Progenitor cell of endocrine pancreas (in vitro differentiated cells): ENCODE results near the gene PRCD. TPM values are rescaled to one million over a fixed set of nuclear protein-coding genes. Genes with fewer than 3 reads are reported as not detected.
"Not testable (repeated sequence)": the region's sequence is repeated elsewhere in the genome, so short reads cannot be mapped to it uniquely, and the experiment has no call there.

Experiments
- DNase-seq: peaks from one replicate; pipeline ENCODE4 v3.0.0; 2021; ENCODE audit warnings: low spot score; ENCODE audit not compliant: unreplicated experiment
- H3K27ac Mint-ChIP-seq: 2 replicates; pipeline ENCODE4 v1.8.0; 2021; ENCODE audit warnings: mild to moderate bottlenecking, moderate library complexity, mixed read lengths
- H3K27me3 Mint-ChIP-seq: 2 replicates; pipeline ENCODE4 v1.8.0; 2021; ENCODE audit warnings: mixed read lengths
- H3K36me3 Mint-ChIP-seq: 2 replicates; pipeline ENCODE4 v1.8.0; 2022; ENCODE audit warnings: mixed read lengths; ENCODE audit not compliant: insufficient read depth
- H3K4me1 Mint-ChIP-seq: 2 replicates; pipeline ENCODE4 v1.8.0; 2021; ENCODE audit warnings: low read depth, mixed read lengths
- H3K4me3 Mint-ChIP-seq: 2 replicates; pipeline ENCODE4 v1.8.0; 2021; ENCODE audit warnings: low read depth, mild to moderate bottlenecking, moderate library complexity, mixed read lengths
- H3K9me3 Mint-ChIP-seq: 2 replicates; pipeline ENCODE4 v1.8.0; 2021; ENCODE audit warnings: low read depth, mixed read lengths
- CTCF ChIP-seq: fragments of 200-600 bp; sonication (generic); IDR thresholded peaks from one replicate; pipeline ENCODE4 v1.5.0; 2021; ENCODE audit warnings: antibody characterized with exemption, mild to moderate bottlenecking; ENCODE audit not compliant: unreplicated experiment
- total RNA-seq: library from RNA; stranded (reverse); gene quantifications from 2 replicates; pipeline ENCODE4 v1.2.1, GENCODE V29; 2021

Gene PRCD
- total RNA-seq, 1 donor from 2014 or later = 0.86 TPM

GRCh38 chr17:76506408-76507345, 33.2 kb upstream of the PRCD start:
- Mint-ChIP-seq H3K4me3 (no peak overlapping the region), H3K36me3 (no peaks in the 10 kb centered on the region)
- peak; percentile 95 for TF ChIP-seq CTCF

GRCh38 chr17:76508472-76509063, 31.3 kb upstream of the PRCD start:
- H3K27ac Mint-ChIP-seq = peak overlapping the region; percentile 0
- H3K9me3 Mint-ChIP-seq = not testable (repeated sequence)

More at GRCh38 chr17:76506408-76507345, 33.2 kb upstream of the PRCD start:
- Mint-ChIP-seq H3K27ac (no peak overlapping the region), H3K27me3 (peaks cover 26% of the 10 kb centered on the region), H3K9me3 (no peaks in the 10 kb centered on the region), H3K4me1 (peaks cover 4% of the 10 kb centered on the region)
- DNase-seq = peak; percentile 85

GRCh38 chr17:76510831-76511244, 29.0 kb upstream of the PRCD start:
- peaks cover 41% of the 10 kb centered on the region for H3K27me3 Mint-ChIP-seq
- no peaks in the 10 kb centered on the region for H3K9me3 Mint-ChIP-seq
- no peak for TF ChIP-seq CTCF
- no peaks in the 10 kb centered on the region for H3K36me3 Mint-ChIP-seq
- no peak overlapping the region for H3K4me3 Mint-ChIP-seq
- no peak overlapping the region for H3K27ac Mint-ChIP-seq
- no peaks in the 10 kb centered on the region for H3K4me1 Mint-ChIP-seq
- no peak for DNase-seq

More at GRCh38 chr17:76508472-76509063, 31.3 kb upstream of the PRCD start:
- not testable (repeated sequence) for H3K36me3 Mint-ChIP-seq, DNase-seq, H3K4me1 Mint-ChIP-seq, H3K4me3 Mint-ChIP-seq
- H3K27me3 Mint-ChIP-seq = peaks cover 38% of the 10 kb centered on the region

- DNase-seq = no peak
- Mint-ChIP-seq H3K4me1 (no peaks in the 10 kb centered on the region), H3K27me3 (peaks cover 40% of the 10 kb centered on the region), H3K27ac (no peak overlapping the region), H3K36me3 (no peaks in the 10 kb centered on the region), H3K4me3 (no peak overlapping the region), H3K9me3 (no peaks in the 10 kb centered on the region)
- TF ChIP-seq CTCF = no peak
These were observed 28.0 kb upstream of the PRCD start for GRCh38 chr17:76511668-76512365.

GRCh38 chr17:76512366-76513305, 27.2 kb upstream of the PRCD start:
- no peak for TF ChIP-seq CTCF
- no peak overlapping the region for H3K27ac Mint-ChIP-seq
- H3K9me3 Mint-ChIP-seq = no peaks in the 10 kb centered on the region
- H3K4me3 Mint-ChIP-seq = no peak overlapping the region
- H3K27me3 Mint-ChIP-seq = peaks cover 34% of the 10 kb centered on the region
- H3K36me3 Mint-ChIP-seq = no peaks in the 10 kb centered on the region
- no peak for DNase-seq
- no peaks in the 10 kb centered on the region for H3K4me1 Mint-ChIP-seq
